ENCODE measurements around the gene CDAN1.
"Not testable (repeated sequence)": the region's sequence is repeated elsewhere in the genome, so short reads cannot be mapped to it uniquely, and the experiment has no call there.

The CDAN1 gene

DNA sequence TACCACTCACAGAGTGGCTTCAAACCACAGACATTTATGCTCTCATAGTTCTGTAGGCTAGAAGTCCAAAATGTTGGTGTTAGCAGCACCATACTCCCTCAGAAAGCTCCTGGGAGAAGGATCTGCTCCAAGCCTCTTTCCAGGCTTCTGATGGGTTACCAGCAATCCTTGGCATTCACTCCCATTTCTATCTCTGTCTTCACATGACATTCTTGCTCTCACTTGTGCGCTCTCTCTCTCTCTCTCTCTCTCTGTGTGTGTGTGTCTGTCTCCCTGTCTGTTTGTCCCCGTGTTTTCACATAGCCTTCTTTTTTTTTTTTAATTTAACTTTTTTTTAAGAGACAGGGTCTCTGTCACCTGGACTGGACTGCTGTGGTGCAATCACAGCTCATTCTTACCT lies 26.3 kb downstream of the CDAN1 start:
- DNase-seq (ENCODE audit: low read depth in 1 of 2, low spot score in 1 of 2): no peak

- no peak for DNase-seq (ENCODE audit: low read depth in 1 of 2, low spot score in 1 of 2)
These were observed 28.9 kb downstream of the CDAN1 start for GRCh38 chr15:42707873-42708544.

DNA sequence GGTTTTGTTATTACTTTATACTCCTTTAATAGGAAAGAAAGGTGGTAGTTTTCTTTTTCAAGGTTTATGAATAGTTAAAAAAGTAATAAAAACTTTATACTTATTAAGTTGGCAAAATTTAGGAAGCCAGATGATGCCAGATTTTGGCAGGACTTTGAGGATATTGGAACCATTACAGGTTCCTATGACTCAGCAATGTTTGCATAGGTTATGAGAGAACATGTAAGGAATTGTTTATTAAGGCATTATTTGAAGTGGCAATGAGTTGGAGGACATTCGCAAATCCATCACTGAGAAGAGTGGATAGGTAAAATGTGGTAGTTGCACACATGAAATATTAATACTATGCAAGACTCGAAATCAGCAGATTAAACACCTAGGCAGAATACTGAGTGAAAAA lies 29.9 kb downstream of the CDAN1 start:
- no peak for DNase-seq (ENCODE audit: low read depth in 1 of 2, low spot score in 1 of 2)

- no peak for DNase-seq (ENCODE audit: low read depth in 1 of 2, low spot score in 1 of 2)
These were observed 31.6 kb downstream of the CDAN1 start for GRCh38 chr15:42705336-42705735.

GRCh38 chr15:42704492-42704926 lies 32.4 kb downstream of the CDAN1 start:
- DNase-seq (ENCODE audit: low read depth in 1 of 2, low spot score in 1 of 2): peak; percentile 8 to 17

DNA sequence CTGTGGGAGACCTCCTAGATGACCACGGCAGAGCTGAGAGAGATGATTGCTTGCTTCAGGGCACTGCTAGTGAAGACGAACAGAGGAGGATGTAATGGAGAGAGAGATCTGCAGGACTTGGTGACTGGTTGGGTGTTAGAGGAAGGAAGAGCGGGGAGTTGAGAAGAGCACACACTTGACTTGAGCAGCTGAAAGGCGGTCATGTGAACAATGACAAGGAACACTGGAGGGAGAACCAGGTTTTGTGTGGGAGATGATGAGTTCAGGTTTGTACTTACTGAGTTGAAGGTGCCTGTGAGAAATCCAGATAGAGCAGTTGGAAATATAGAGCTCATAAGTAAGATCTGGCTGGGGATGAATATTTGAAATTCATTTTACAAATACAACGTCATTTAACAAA lies 40.3 kb downstream of the CDAN1 start:
- DNase-seq (ENCODE audit: low read depth in 1 of 2, low spot score in 1 of 2): no peak

DNA sequence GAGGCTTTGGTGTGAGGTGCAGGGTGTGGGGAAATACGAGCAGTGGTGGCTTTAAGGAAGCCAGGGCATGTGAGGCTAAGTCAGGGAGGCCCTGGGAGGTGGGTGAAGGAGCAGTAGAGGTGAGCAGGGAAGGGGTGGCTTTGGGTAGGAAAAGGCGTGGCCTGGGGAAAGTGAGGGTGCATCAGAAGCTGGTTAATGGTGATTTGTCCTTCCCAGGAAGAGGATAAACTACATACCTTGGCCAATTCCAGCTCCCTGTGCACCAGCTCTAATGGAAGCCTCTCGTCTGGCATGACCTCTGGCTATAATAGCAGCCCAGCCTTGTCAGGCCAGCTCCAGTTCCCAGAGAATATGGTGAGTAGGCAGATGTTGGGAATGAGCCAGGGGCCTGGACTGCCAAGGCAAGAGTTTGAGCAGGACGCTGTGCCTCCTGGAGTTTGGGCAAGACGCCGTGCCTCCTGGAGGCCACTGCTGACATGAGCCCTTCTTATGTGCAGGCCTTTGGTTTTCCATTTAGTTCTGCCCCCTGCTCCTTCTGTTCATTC lies 41.3 kb downstream of the CDAN1 start:
- DNase-seq (ENCODE audit: low read depth in 1 of 2, low spot score in 1 of 2): no peak

DNA sequence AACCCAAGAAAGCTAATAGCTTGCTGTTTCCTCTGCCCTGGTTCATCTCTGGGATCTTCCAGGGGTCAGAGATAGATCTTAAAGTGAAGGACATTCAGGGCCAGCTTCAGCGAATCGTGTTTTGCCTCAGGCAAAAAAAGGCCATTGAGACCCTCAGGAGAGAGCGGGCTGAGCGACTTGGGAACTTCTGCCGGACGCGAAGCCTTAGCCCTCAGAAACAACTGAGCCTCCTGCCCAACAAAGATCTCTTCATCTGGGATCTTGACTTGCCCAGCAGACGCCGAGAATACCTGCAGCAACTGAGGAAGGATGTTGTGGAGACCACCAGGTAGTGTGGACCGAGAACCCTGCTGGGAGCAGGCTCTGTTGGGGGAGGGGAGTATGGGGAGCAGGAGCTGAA lies 42.5 kb downstream of the CDAN1 start:
- no peak for DNase-seq (ENCODE audit: low read depth in 1 of 2, low spot score in 1 of 2)

DNA sequence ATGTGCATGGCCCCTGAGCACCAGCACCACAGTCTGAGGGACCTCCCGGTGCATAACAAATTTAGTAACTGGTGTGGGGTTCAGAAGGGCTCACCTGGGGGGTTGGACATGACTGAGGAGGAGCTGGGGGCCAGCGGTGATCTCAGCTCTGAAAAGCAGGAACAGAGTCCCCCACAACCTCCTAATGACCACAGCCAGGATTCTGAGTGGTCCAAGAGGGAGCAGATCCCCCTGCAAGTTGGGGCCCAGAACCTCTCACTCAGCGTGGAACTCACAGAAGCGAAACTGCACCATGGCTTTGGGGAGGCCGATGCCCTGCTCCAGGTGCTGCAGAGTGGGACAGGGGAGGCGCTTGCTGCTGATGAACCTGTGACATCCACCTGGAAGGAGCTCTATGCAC lies 43.0 kb downstream of the CDAN1 start:
- DNase-seq (ENCODE audit: low read depth in 1 of 2, low spot score in 1 of 2): no peak

DNA sequence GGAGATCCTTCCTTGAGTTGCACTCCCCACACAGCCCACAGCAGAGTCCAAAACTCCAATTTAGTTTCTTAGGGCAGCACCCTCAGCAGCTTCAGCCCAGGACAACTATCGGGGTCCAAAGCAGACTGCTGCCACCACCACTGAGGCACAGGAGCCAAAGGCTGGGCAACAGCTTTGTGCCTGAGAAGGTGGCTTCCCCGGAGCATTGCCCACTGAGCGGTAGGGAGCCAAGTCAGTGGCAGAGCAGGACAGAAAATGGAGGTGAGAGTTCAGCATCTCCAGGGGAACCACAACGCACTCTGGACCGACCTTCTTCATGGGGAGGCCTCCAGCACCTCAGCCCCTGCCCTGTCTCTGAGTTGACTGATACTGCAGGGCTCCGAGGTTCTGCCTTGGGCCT lies 43.4 kb downstream of the CDAN1 start:
- DNase-seq (ENCODE audit: low read depth in 1 of 2, low spot score in 1 of 2): no peak

DNA sequence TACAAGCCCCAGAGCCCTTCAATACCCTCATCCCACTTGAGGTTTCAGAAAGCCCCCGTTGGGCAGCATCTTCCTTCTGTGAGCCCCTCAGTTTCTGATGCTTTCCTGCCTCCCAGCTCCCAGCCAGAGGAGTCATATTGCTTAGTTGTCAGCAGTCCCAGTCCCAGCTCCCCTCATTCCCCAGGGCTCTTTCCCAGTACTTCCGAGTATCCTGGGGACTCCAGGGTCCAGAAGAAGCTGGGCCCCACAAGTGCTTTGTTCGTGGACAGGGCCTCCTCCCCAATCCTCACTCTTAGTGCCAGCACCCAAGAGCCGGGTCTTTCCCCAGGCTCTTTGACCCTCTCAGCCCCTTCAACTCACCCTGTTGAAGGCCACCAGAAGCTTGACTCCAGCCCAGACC lies 43.9 kb downstream of the CDAN1 start:
- no peak for DNase-seq (ENCODE audit: low read depth in 1 of 2, low spot score in 1 of 2)

GRCh38 chr15:42692536-42692935 lies 44.4 kb downstream of the CDAN1 start:
- DNase-seq (ENCODE audit: low read depth in 1 of 2, low spot score in 1 of 2): no peak

DNA sequence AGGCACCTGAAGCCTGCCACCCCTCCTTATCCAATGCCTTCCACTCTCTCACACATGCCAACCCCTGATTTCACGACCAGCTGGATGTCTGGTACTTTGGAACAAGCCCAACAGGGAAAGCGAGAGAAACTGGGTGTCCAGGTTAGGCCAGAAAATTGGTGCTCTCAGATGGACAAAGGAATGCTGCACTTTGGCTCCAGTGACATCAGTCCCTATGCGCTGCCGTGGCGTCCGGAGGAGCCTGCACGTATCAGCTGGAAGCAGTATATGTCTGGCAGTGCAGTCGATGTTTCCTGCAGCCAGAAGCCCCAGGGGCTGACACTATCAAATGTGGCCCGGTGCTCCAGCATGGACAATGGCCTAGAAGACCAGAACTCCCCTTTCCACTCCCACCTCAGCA lies 45.2 kb downstream of the CDAN1 start:
- no peak for DNase-seq (ENCODE audit: low read depth in 1 of 2, low spot score in 1 of 2)

- DNase-seq (ENCODE audit: low read depth in 1 of 2, low spot score in 1 of 2): no peak
These were observed 45.6 kb downstream of the CDAN1 start for GRCh38 chr15:42691308-42691707.

DNA sequence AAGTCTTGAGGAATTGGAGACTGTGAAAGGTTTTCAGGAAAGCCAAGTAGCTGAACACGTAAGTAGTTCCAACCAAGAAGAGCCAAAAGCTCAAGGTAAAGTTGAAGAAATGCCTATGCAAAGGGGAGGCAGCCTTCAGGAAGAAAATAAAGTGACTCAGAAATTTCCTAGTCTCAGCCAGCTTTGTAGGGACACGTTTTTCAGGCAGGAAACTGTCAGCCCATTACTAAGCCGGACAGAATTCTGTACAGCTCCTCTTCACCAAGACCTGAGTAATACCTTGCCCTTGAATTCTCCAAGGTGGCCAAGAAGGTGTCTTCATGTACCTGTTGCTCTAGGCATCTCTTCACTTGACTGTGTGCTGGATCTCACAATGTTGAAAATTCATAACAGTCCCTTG lies 48.6 kb downstream of the CDAN1 start:
- no peak for DNase-seq (ENCODE audit: low read depth in 1 of 2, low spot score in 1 of 2)

DNA sequence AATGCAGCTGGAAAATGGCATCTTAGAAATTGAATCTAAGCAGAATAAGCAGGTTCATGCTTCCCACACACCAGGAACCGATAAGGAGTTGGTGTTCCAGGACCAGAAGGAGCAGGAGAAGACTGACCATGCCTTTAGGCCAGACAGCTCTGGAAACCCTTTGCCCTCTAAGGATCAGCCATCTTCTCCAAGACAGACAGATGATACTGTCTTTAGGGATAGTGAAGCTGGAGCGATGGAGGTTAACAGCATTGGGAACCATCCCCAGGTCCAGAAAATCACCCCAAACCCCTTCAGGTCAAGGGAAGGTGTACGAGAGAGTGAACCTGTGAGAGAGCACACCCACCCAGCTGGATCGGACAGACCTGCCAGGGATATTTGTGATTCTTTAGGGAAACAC lies 49.2 kb downstream of the CDAN1 start:
- no peak for DNase-seq (ENCODE audit: low read depth in 1 of 2, low spot score in 1 of 2)

GRCh38 chr15:42686281-42686680 lies 50.6 kb downstream of the CDAN1 start:
- DNase-seq (ENCODE audit: low read depth in 1 of 2, low spot score in 1 of 2): no peak

- no peak for DNase-seq (ENCODE audit: low read depth in 1 of 2, low spot score in 1 of 2)
These were observed 55.8 kb downstream of the CDAN1 start for GRCh38 chr15:42681119-42681518.

DNA sequence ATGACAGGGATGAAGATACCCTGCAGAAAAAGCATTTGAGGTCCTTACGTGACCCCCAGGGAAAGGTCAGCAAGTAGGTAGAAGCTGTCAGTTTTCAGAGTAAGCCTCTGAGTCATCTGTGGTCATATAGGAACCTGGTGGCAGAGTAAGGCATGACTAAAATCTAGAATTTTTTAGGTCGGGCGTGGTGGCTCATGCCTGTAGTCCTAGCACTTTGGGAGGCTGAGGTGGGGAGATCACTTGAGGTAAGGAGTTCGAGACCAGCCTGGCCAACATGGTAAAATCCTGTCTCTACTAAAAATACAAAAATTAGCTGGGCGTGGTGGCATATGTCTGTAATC lies 56.8 kb downstream of the CDAN1 start:
- DNase-seq (ENCODE audit: low read depth in 1 of 2, low spot score in 1 of 2): not testable (repeated sequence)

DNA sequence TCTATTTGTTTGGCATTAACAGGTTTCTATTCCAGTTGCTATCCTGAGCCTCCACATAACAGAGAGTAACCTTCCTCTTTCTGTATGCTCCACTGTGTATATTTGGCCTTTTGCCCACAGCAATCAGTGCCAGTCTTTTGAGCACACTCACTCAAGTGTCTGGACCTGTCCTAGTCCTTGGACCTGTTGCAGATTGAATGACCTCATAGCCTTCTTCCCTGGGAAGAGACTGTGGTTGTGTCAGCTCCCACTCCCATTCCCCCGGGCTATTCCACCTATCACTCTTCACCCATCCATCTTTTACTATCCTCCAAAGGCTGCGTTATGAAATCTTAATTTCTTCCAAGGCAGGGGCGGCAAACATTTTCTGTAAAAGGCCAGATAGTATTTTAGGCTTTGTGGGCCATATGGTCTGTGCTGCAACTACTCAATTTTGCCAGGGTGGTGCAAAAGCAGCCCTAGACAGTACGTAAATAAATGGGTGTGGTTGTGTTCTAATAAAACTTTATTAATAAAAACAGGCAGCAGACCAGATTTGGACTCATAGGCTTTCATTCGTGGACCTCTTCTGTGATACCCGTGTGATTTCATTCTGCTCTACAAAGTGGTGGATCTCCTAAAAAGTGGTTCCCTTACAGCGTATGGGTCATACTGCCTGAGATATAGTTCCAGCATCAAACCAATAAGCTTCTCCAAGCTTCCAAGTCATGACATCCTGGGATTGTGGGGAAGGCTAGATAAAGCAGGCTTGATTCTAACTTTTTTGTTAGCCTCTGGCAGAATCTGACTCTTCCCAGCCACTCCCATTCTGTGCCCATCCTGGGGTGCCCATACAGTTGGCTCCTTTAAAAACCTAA lies 57.4 kb downstream of the CDAN1 start:
- no peak for DNase-seq (ENCODE audit: low read depth in 1 of 2, low spot score in 1 of 2)

GRCh38 chr15:42675021-42675420 lies 61.9 kb downstream of the CDAN1 start:
- DNase-seq (ENCODE audit: low read depth in 1 of 2, low spot score in 1 of 2): no peak

- DNase-seq (ENCODE audit: low read depth in 1 of 2, low spot score in 1 of 2): no peak
These were observed 62.5 kb downstream of the CDAN1 start for GRCh38 chr15:42674472-42674871.
